Natural killer cell treated with Interleukin-12 subunit alpha and Interleukin-12 subunit beta and Interleukin-15 and Interleukin-18, amount 100 ng/mL, for 72 hours (primary cell): ENCODE data around the gene GON7. TPM values are rescaled to one million over a fixed set of nuclear protein-coding genes. Genes with fewer than 3 reads are reported as not detected.
"Not testable (repeated sequence)": the region's sequence is repeated elsewhere in the genome, so short reads cannot be mapped to it uniquely, and the experiment has no call there.

Source experiments
- ATAC-seq, 2 donors: fragments of 150-1000 bp; cut with Tn5 transposase in 1 of 2; sonication (Bioruptor Pico), chemical (Tn5 transposase) in 1 of 2; 2 replicates each; pipeline ENCODE4 v1.10.0; 2021
- DNase-seq: peaks from one replicate; pipeline ENCODE4 v3.0.0; 2022; ENCODE audit warnings: low spot score
- H3K27ac Mint-ChIP-seq, 2 donors: 1 replicate in 1 of 2; 2 replicates in 1 of 2; pipeline ENCODE4 v1.8.0; 2022; ENCODE audit warnings: mixed read lengths in 2 of 2, mild to moderate bottlenecking in 1 of 2, moderate library complexity in 1 of 2
- H3K27me3 Mint-ChIP-seq, 2 donors: 1 replicate in 1 of 2; 2 replicates in 1 of 2; pipeline ENCODE4 v1.8.0; 2022; ENCODE audit warnings: mixed read lengths in 2 of 2
- H3K36me3 Mint-ChIP-seq: one replicate; pipeline ENCODE4 v1.8.0; 2022; ENCODE audit warnings: mixed read lengths
- H3K4me1 Mint-ChIP-seq, 2 donors: 1 replicate in 1 of 2; 2 replicates in 1 of 2; pipeline ENCODE4 v1.8.0; 2022; ENCODE audit warnings: low read depth in 2 of 2, mixed read lengths in 2 of 2, mild to moderate bottlenecking in 1 of 2
- H3K4me3 Mint-ChIP-seq: one replicate; pipeline ENCODE4 v1.8.0; 2022; ENCODE audit warnings: mixed read lengths
- H3K9me3 Mint-ChIP-seq: 2 replicates; pipeline ENCODE4 v1.8.0; 2022; ENCODE audit warnings: mixed read lengths
- total RNA-seq, 2 donors: library from RNA; stranded (reverse); gene quantifications; one replicate each; pipeline ENCODE4 v1.2.3, GENCODE V29; 2022

GON7 gene
- 10 to 100 TPM; 12.9 to 15.7 TPM for total RNA-seq

GRCh38 chr14:93206793-93207467, at the start of gene GON7, which contains the start of gene UBR7:
Gene GON7 (minus strand): TSS chr14:93207065. CDS start chr14:93207037, 28 bp downstream.
Gene UBR7 (plus strand): TSS chr14:93207256. CDS start chr14:93207292, 36 bp downstream.
- DNase-seq (peak; percentile 94), ATAC-seq (peak; percentile 95 to 98)
- H3K36me3 Mint-ChIP-seq = peaks cover 5% of the 10 kb centered on the region
- H3K27ac Mint-ChIP-seq = peak within 1 kb of the TSS; percentile 97 to 99
- no peaks in the 10 kb centered on the region for H3K27me3 Mint-ChIP-seq
- H3K9me3 Mint-ChIP-seq = no peaks in the 10 kb centered on the region
- H3K4me1 Mint-ChIP-seq = peaks cover 27 to 38% of the 10 kb centered on the region in 2 donors
- H3K4me3 Mint-ChIP-seq = peak within 1 kb of the TSS; percentile 89

GRCh38 chr14:93249128-93249831, 42.4 kb upstream of the GON7 start:
- Mint-ChIP-seq H3K4me1 (no peaks in the 10 kb centered on the region), H3K9me3 (no peaks in the 10 kb centered on the region), H3K27me3 (no peaks in the 10 kb centered on the region), H3K4me3 (no peak overlapping the region), H3K36me3 (peaks cover 19% of the 10 kb centered on the region), H3K27ac (no peak overlapping the region)
- ATAC-seq (no peak), DNase-seq (no peak)

DNA sequence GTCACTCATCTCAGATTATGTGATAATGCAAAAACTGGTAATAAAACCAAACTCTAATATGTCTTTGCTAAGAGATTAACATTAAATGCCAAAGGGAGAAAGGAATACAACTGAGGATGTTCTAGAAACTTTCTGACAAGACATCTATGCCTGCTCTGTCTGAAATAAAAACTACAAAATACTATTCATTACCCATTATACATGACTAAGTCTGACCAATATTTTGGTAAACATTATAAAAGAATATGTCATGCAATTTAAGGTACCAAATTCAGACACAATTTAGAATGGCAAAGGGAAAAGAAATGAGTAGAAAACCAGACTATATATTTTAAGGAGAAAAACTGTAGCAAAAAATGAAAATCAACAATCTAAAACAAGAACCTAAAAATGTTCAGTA, 39.7 kb upstream of the GON7 start:
- Mint-ChIP-seq H3K4me3 (no peak overlapping the region), H3K4me1 (no peaks in the 10 kb centered on the region), H3K27me3 (no peaks in the 10 kb centered on the region), H3K36me3 (peaks cover 29% of the 10 kb centered on the region), H3K27ac (no peak overlapping the region), H3K9me3 (no peaks in the 10 kb centered on the region)
- no peak for DNase-seq
- no peak for ATAC-seq

DNA sequence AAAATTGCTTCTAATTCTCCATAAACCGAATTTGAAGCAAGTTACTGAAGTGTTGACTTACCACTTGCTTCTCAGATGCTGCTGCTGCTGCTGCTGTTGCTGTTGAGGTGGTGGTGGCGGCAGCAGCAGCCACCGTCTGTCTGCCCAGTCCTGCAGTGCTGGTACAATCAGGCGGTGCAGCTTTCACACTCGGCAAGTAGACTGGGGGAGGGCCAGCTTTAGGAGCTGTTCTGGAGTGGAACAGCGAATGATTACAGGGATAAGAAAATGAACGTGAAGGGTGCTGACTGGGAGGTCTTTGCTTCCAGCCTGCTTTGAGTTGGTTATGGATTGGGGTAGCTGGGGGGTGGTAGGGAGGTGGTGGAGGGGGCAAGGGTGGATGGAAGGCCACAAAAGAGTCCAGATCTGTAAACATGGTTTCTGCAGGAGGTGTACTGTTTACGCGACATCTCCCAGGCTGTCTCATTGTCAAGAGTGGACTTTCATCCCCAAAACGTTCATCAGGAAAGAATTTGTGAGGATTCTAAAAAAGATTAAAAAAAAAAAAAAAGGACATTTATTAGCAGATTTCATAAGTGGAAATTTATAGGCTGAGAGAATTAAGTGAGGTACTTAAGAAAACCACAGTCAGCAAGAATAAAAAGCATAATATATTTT, 39.0 kb upstream of the GON7 start:
- Mint-ChIP-seq H3K27me3 (no peaks in the 10 kb centered on the region), H3K27ac (no peak overlapping the region), H3K36me3 (peaks cover 29% of the 10 kb centered on the region), H3K9me3 (no peaks in the 10 kb centered on the region), H3K4me1 (no peaks in the 10 kb centered on the region), H3K4me3 (no peak overlapping the region)
- DNase-seq = no peak
- ATAC-seq = no peak

GRCh38 chr14:93240678-93241000, 33.8 kb upstream of the GON7 start:
- H3K4me1 Mint-ChIP-seq = no peaks in the 10 kb centered on the region
- H3K9me3 Mint-ChIP-seq = no peaks in the 10 kb centered on the region
- H3K4me3 Mint-ChIP-seq = no peak overlapping the region
- ATAC-seq (no peak), DNase-seq (no peak)
- H3K27me3 Mint-ChIP-seq = no peaks in the 10 kb centered on the region
- H3K36me3 Mint-ChIP-seq = peaks cover 16% of the 10 kb centered on the region
- H3K27ac Mint-ChIP-seq = no peak overlapping the region

GRCh38 chr14:93239869-93240677, 33.2 kb upstream of the GON7 start:
- Mint-ChIP-seq H3K4me3 (no peak overlapping the region), H3K27me3 (no peaks in the 10 kb centered on the region), H3K36me3 (peaks cover 11% of the 10 kb centered on the region), H3K27ac (no peak overlapping the region), H3K9me3 (no peaks in the 10 kb centered on the region), H3K4me1 (peaks cover 0 to 2% of the 10 kb centered on the region in 2 donors)
- DNase-seq (no peak), ATAC-seq (no peak)

- DNase-seq (no peak), ATAC-seq (peak in 1 of 2 donors; percentile 13)
- Mint-ChIP-seq H3K4me3 (no peak overlapping the region), H3K36me3 (no peaks in the 10 kb centered on the region), H3K27ac (no peak overlapping the region), H3K4me1 (peaks cover 0 to 17% of the 10 kb centered on the region in 2 donors), H3K9me3 (no peaks in the 10 kb centered on the region), H3K27me3 (peaks cover 0 to 26% of the 10 kb centered on the region in 2 donors)
Observed at GRCh38 chr14:93234798-93235197, 27.9 kb upstream of the GON7 start.

GRCh38 chr14:93233078-93233477, 26.2 kb upstream of the GON7 start:
- H3K27me3 Mint-ChIP-seq = peaks cover 0 to 26% of the 10 kb centered on the region in 2 donors
- H3K36me3 Mint-ChIP-seq, ATAC-seq, H3K4me3 Mint-ChIP-seq, DNase-seq, H3K27ac Mint-ChIP-seq, H3K9me3 Mint-ChIP-seq: not testable (repeated sequence)
- peaks cover 0 to 17% of the 10 kb centered on the region in 2 donors for H3K4me1 Mint-ChIP-seq

DNA sequence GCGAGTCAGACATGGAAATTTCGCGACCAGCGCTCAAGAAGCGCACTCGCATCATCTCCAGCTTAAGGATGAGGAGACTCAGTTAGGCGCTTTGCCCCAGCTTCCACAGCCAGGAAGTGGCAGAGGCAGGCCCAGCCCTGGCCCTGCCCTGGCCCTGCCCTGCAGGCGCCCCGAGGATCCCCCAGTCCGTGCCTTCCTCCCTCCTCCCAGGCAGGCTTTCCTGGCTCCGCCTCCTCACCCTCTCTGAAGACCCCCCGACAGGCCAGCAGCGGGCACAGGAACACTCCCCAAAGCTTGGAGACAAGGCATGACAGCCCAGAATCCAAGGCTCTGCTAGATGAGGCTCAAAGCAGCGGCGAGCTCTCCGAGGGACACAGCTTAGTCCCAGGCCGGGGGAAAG, 25.3 kb upstream of the GON7 start:
- Mint-ChIP-seq H3K36me3 (peaks cover 9% of the 10 kb centered on the region), H3K4me3 (no peak overlapping the region), H3K27me3 (peaks cover 0 to 26% of the 10 kb centered on the region in 2 donors), H3K9me3 (no peaks in the 10 kb centered on the region), H3K27ac (no peak overlapping the region), H3K4me1 (peaks cover 0 to 17% of the 10 kb centered on the region in 2 donors)
- DNase-seq = no peak
- ATAC-seq = no peak

DNA sequence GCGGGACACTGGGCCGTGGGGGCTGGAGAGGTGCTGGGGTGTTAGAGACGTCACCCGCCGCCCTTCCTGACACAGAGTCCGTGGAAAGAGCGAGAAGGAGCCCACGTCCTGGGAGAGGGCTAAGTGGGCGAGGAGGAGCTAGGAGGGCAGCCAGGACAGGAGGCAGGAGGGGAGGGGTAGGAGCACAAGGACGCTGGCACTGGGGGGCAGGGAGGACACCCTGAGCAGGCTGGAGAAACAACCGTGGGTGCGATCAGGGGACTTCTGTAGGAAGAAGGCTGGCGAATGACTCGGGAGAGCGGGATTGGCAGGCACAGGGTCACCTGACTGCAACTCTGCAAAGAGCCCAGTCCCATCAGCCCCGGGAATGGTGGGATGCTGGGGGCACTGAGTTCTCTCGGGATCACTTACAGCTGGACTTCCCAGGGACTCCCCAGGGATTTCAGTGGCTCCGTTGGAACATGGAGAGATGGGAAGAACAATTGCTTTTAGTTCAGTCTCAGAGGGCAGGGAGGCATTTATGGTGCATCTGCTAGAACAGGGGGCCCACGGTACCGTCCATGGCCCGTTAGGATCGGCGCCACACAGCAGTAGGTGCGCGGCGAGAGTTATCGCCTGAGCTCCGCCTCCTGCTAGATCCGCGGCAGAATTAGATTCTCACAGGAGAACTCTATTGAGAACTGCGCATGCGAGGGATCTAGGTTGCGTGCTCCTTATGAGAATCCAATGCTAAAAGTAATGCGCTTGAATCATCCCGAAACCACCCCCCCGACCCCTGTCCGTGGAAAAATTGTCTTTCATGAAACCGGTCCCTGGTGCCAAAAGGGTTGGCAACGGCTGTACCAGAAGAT, 24.5 kb upstream of the GON7 start:
- peaks cover 0 to 17% of the 10 kb centered on the region in 2 donors for H3K4me1 Mint-ChIP-seq
- no peak overlapping the region for H3K27ac Mint-ChIP-seq
- no peaks in the 10 kb centered on the region for H3K9me3 Mint-ChIP-seq
- DNase-seq (no peak), ATAC-seq (peak in 1 of 2 donors; percentile 40)
- no peak overlapping the region for H3K4me3 Mint-ChIP-seq
- H3K36me3 Mint-ChIP-seq = peaks cover 14% of the 10 kb centered on the region
- peaks cover 0 to 26% of the 10 kb centered on the region in 2 donors for H3K27me3 Mint-ChIP-seq

DNA sequence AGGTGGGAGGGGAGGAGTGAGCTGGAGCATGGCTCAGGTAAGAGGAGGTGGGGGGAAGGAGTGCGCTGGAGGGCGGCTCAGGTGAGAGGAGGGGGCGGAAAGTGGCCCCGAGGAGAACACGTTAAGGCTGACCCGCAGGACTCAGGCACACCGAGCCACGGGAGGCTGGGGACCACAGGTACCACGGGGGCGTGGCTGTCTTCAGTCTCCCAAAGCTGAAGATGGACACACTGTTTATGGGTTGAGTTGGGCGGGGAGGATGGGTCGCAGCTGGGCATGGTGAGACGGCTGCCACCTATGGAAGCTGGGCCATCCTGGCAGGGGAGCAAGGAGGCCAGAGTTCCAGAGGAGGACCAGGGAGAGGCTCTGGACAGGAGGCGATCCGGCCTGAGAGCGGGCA, 23.7 kb upstream of the GON7 start:
- H3K27ac Mint-ChIP-seq = no peak overlapping the region
- peaks cover 0 to 26% of the 10 kb centered on the region in 2 donors for H3K27me3 Mint-ChIP-seq
- H3K4me1 Mint-ChIP-seq = peaks cover 0 to 17% of the 10 kb centered on the region in 2 donors
- ATAC-seq (peak in 1 of 2 donors; percentile 26), DNase-seq (no peak)
- H3K36me3 Mint-ChIP-seq = peaks cover 20% of the 10 kb centered on the region
- no peak overlapping the region for H3K4me3 Mint-ChIP-seq
- H3K9me3 Mint-ChIP-seq = no peaks in the 10 kb centered on the region

GRCh38 chr14:93228550-93228949, 21.7 kb upstream of the GON7 start:
- no peak for DNase-seq
- H3K9me3 Mint-ChIP-seq = no peaks in the 10 kb centered on the region
- H3K4me1 Mint-ChIP-seq = peaks cover 0 to 9% of the 10 kb centered on the region in 2 donors
- no peak for ATAC-seq
- peaks cover 0 to 18% of the 10 kb centered on the region in 2 donors for H3K27me3 Mint-ChIP-seq
- no peak overlapping the region for H3K4me3 Mint-ChIP-seq
- peaks cover 20% of the 10 kb centered on the region for H3K36me3 Mint-ChIP-seq
- H3K27ac Mint-ChIP-seq = no peak overlapping the region

DNA sequence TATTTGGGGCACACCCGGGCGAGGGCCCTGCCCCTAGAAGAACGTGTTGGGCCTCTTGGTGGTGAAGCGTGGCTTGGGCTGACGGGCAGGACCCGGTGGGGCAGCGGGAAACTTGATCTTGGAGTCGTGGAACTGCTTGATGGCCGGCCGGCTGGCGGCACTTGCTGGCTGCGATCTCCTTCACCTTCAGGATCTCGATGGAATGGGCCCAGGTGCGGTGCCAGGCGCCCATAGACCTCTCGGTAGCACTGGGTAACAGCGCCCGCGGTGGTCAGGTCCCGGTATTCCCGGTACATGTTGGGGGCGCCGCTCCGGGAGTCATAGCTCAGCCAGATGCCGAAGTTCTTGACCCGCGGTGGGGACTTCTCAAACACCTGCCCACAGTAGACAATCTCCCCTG, 16.7 kb upstream of the GON7 start:
- ATAC-seq (no peak), DNase-seq (no peak)
- Mint-ChIP-seq H3K4me3 (no peak overlapping the region), H3K27ac (no peak overlapping the region), H3K27me3 (no peaks in the 10 kb centered on the region), H3K36me3 (peaks cover 35% of the 10 kb centered on the region), H3K4me1 (no peaks in the 10 kb centered on the region), H3K9me3 (no peaks in the 10 kb centered on the region)
